Stimulated activated effector memory CD8-positive, alpha-beta T cell treated with anti-CD3 and anti-CD28 coated beads, Interleukin-12 subunit alpha, Interleukin-12 subunit beta, amount 100 ng/mL, for 72 hours (primary cell): ENCODE measurements around the gene CYP1B1.
A peak's percentile ranks its signal among the peaks of the same experiment; 100 is the strongest.

Experiments used
- ATAC-seq: fragments of 150-1000 bp; cut with Tn5 transposase; 2 replicates; pipeline ENCODE4 v1.10.0; 2021
- DNase-seq, 2 donors: peaks; one replicate each; pipeline ENCODE4 v3.0.0; 2021 to 2022; ENCODE audit warnings: low spot score in 2 of 2
- H3K27ac Mint-ChIP-seq: one replicate; pipeline ENCODE4 v1.8.0; 2022; ENCODE audit warnings: mild to moderate bottlenecking, mixed read lengths
- H3K36me3 Mint-ChIP-seq: one replicate; pipeline ENCODE4 v1.8.0; 2022; ENCODE audit warnings: mild to moderate bottlenecking, mixed read lengths
- H3K4me1 Mint-ChIP-seq: one replicate; pipeline ENCODE4 v1.8.0; 2022; ENCODE audit warnings: mixed read lengths
- H3K4me3 Mint-ChIP-seq: one replicate; pipeline ENCODE4 v1.8.0; 2022; ENCODE audit warnings: mild to moderate bottlenecking, mixed read lengths
- H3K9me3 Mint-ChIP-seq: one replicate; pipeline ENCODE4 v1.8.0; 2022; ENCODE audit warnings: mixed read lengths

Gene CYP1B1

GRCh38 chr2:38074058-38074763 is 1.7 kb downstream of the CYP1B1 start:
- Mint-ChIP-seq H3K36me3 (peaks cover 34% of the 10 kb centered on the region), H3K4me3 (peak overlapping the region; percentile 72), H3K27ac (peak overlapping the region; percentile 64)

DNA sequence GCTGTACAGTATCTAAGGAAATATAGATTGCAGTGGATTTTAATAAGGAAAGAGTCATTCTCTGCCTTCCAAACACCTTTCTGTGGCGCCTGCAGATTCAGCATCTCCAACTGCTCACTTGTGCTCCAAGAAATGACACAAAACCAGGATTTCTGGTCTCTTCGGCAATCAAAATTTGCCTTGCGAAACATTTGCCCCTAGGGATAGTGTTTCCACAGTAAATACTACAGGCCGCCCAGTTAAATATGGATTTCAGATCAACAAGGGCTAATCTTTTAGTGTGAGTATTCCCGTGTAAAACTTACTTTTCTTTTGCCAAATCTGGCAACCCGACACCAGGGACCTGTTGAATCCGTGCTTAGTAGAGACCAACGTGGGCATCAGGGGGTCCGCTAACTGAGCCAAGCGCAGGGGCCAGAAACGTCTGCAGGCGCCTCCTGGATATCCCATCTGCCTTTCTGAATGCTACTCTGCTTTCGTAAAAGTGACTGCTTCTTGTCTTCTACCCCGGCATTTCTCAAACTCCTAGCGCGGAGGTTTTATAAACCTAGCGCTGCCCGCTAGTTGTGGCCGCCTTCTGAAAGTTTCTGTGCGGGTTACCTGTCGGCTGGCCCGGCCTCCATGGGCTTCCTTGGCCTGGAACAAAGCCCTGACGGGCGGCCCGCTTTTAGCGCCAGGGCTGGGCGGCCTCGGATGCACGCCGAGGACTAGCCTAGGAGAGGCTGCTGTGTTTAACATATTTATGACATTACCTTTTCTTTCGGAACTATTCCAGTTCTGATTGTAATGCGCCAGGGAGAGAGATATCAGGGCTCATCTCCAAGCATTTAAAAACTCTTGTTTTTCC is 2.5 kb downstream of the CYP1B1 start:
- Mint-ChIP-seq H3K27ac (peak overlapping the region; percentile 64), H3K4me1 (peaks cover 18% of the 10 kb centered on the region), H3K36me3 (peaks cover 42% of the 10 kb centered on the region), H3K9me3 (no peaks in the 10 kb centered on the region), H3K4me3 (peak overlapping the region; percentile 72)
- no peak for ATAC-seq
- DNase-seq = no peak

More at GRCh38 chr2:38074058-38074763, 1.7 kb downstream of the CYP1B1 start:
- H3K9me3 Mint-ChIP-seq = no peaks in the 10 kb centered on the region
- peaks cover 18% of the 10 kb centered on the region for H3K4me1 Mint-ChIP-seq
- peak in 1 of 2 donors; percentile 58 for DNase-seq
- no peak for ATAC-seq

GRCh38 chr2:38070438-38070837 is 5.5 kb downstream of the CYP1B1 start:
- Mint-ChIP-seq H3K36me3 (peaks cover 42% of the 10 kb centered on the region), H3K27ac (no peak overlapping the region), H3K9me3 (no peaks in the 10 kb centered on the region), H3K4me1 (peaks cover 10% of the 10 kb centered on the region), H3K4me3 (no peak overlapping the region)
- ATAC-seq (no peak), DNase-seq (no peak)

GRCh38 chr2:38068234-38068633 is 7.7 kb downstream of the CYP1B1 start:
- DNase-seq (no peak), ATAC-seq (no peak)
- Mint-ChIP-seq H3K9me3 (no peaks in the 10 kb centered on the region), H3K36me3 (peaks cover 34% of the 10 kb centered on the region), H3K4me3 (no peak overlapping the region), H3K4me1 (no peaks in the 10 kb centered on the region), H3K27ac (no peak overlapping the region)

GRCh38 chr2:38066421-38067115 is 9.4 kb downstream of the CYP1B1 start:
- H3K36me3 Mint-ChIP-seq = peaks cover 25% of the 10 kb centered on the region
- no peaks in the 10 kb centered on the region for H3K9me3 Mint-ChIP-seq
- ATAC-seq = no peak
- H3K4me3 Mint-ChIP-seq = no peak overlapping the region
- no peaks in the 10 kb centered on the region for H3K4me1 Mint-ChIP-seq
- H3K27ac Mint-ChIP-seq = no peak overlapping the region
- DNase-seq = no peak

- Mint-ChIP-seq H3K27ac (no peak overlapping the region), H3K4me3 (no peak overlapping the region), H3K4me1 (no peaks in the 10 kb centered on the region), H3K9me3 (no peaks in the 10 kb centered on the region), H3K36me3 (peaks cover 20% of the 10 kb centered on the region)
- no peak for DNase-seq
- ATAC-seq = no peak
Observed at GRCh38 chr2:38065502-38066135, 10.3 kb downstream of the CYP1B1 start.

GRCh38 chr2:38064801-38065501 is 11.0 kb downstream of the CYP1B1 start:
- DNase-seq (no peak), ATAC-seq (no peak)
- Mint-ChIP-seq H3K9me3 (no peaks in the 10 kb centered on the region), H3K4me1 (no peaks in the 10 kb centered on the region), H3K36me3 (peaks cover 20% of the 10 kb centered on the region), H3K27ac (no peak overlapping the region), H3K4me3 (no peak overlapping the region)

DNA sequence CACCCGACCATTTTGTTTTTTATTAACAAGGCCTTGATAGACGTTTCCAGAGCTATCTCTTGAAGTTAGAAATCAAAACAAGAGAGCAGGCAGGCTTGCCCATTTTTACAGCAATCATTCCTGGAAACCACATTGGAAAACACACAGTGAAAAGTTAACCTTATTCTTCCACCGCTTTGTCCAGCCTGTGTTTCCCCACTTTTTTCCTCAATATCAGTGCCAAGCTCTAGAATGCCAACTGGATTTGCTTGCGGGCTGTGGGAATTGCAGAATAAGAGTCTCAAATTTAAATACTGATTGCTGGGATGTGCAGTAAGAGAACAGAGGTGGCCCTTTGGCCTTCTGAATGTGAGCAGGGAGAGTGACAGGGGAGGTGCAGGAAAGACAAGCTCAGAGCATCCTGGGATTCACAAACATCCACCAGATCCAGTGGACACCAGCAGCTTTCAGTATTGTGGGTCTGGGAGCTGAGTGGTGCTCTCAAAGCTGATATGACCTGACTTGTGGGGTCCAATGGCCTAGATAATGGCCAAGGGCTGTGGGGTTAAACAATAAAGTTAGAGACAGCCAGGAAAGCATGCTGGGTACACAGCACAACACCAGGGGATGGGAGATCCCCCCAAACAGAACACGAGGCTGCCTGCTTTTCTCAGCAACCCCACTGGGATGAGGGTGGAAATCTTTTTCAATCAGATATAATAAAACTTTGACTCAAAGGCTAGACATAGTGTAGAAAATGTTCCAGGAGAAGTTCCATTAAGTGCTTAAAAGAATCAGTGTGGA is 15.5 kb downstream of the CYP1B1 start:
- Mint-ChIP-seq H3K27ac (no peak overlapping the region), H3K4me3 (no peak overlapping the region), H3K9me3 (no peaks in the 10 kb centered on the region), H3K36me3 (peaks cover 6% of the 10 kb centered on the region), H3K4me1 (no peaks in the 10 kb centered on the region)
- DNase-seq = no peak
- no peak for ATAC-seq

DNA sequence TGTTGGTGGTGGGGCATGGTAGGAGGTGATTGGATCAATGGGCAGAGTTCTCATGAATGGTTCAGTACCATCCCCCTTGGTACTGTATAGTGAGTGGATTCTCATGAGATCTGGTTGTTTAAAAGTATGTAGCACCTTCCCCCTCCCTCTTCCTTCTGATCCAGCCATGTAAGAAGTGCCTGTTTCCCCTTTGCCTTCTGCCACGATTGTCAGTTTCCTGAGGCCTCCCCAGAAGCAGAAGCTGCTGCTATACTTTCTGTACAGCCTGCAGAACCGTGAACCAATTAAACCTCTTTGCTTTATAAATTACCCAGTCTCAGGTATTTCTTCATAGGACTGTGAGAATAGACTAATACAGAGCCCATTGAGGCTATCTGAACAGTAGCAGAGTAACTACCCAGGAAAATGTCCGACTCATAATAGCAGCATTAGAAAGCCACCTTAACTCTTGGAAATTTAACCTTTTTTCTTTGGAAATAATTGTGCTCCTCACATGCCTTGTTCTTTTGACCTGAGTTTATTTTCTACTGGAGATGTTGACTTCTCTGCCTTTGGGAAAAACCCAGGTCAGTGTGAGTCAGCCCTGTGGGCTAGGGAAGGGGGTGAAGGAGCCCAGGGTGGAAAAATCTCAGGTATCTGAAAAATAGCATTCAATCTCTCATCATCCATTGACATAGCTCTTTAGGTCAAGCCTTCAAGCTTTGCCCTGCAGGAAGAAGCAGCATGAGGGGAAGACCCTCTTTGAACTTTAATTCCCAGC is 18.1 kb downstream of the CYP1B1 start:
- no peaks in the 10 kb centered on the region for H3K4me1 Mint-ChIP-seq
- no peak overlapping the region for H3K4me3 Mint-ChIP-seq
- DNase-seq (no peak), ATAC-seq (peak; percentile 16)
- no peaks in the 10 kb centered on the region for H3K9me3 Mint-ChIP-seq
- H3K36me3 Mint-ChIP-seq = no peaks in the 10 kb centered on the region
- no peak overlapping the region for H3K27ac Mint-ChIP-seq

DNA sequence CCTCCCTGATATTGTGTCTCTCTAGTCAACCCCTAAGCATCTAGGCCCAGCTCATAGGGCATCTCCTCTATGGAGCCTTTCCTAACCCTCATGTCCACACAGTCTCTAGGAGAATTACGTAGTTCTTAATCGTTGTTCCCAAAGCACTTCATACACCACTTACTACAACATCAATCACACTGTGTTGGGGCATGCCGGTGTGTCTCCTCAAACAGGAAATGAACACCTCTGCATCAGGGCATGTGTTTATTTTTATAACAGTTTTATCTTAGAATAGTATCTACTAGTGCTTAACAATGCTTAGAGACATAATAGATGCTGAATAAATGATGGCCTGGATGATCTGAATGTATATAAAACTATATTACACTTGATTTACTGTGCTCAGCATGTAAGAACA is 19.7 kb downstream of the CYP1B1 start:
- no peak overlapping the region for H3K4me3 Mint-ChIP-seq
- DNase-seq (no peak), ATAC-seq (no peak)
- no peaks in the 10 kb centered on the region for H3K4me1 Mint-ChIP-seq
- no peak overlapping the region for H3K27ac Mint-ChIP-seq
- H3K9me3 Mint-ChIP-seq = no peaks in the 10 kb centered on the region
- no peaks in the 10 kb centered on the region for H3K36me3 Mint-ChIP-seq

DNA sequence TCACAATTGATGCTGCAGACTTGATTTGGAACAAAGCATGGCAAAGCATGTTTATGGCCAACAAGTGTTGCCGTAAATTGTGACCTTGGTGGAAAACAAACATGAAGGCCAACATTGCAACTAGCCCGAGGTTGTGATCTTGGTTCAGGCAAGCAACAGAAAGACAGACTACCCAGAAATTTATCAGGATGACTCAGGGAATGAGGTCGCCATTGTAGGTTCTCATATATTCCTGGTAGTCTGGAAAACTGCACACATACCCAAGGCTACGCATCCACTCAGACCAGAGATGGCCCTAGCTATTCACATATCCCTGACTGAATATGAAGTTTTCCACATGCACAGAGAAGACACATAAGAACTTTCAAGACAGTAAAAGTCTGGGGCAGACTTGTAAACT is 30.1 kb downstream of the CYP1B1 start:
- Mint-ChIP-seq H3K9me3 (no peaks in the 10 kb centered on the region), H3K36me3 (no peaks in the 10 kb centered on the region), H3K27ac (no peak overlapping the region), H3K4me1 (no peaks in the 10 kb centered on the region), H3K4me3 (no peak overlapping the region)
- ATAC-seq (no peak), DNase-seq (no peak)

DNA sequence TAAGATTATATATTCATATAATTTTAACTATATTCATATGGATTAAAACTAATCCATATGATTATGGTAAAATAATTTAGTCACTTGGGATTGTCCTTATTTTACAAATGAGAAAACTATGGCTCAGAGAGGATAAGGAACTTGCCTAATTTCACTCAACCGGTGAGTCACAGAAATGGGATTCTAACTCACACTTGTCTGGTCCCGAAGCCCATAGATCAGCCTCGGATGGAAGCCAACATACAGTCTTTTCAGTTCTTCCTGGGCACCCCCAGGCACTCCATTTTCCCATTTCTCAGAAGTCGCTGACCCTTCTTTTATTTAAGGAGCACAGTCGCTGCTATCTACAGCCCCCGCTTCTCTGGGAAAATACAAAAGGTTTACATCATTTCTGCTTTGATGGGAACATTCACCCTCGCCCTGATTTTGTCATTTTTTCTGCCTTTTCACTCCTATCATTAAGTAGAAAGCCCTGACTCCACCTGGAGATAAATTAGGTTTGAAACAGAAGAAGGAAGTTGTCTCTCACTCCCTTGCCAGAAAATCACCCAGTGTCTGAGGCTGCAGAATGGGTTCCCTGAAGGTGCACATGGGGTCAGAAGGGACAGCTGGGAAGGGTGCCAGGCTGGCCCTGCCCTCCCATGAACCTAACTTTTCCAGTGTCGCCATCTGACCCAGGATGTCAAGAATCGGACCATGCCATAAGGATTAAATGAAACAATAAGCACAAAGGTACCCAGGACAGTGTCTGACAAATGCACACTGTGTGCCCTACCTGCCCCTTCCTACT is 36.6 kb downstream of the CYP1B1 start:
- no peak overlapping the region for H3K4me3 Mint-ChIP-seq
- DNase-seq = no peak
- H3K27ac Mint-ChIP-seq = no peak overlapping the region
- no peak for ATAC-seq
- peaks cover 21% of the 10 kb centered on the region for H3K4me1 Mint-ChIP-seq
- H3K9me3 Mint-ChIP-seq = no peaks in the 10 kb centered on the region
- peaks cover 6% of the 10 kb centered on the region for H3K36me3 Mint-ChIP-seq

DNA sequence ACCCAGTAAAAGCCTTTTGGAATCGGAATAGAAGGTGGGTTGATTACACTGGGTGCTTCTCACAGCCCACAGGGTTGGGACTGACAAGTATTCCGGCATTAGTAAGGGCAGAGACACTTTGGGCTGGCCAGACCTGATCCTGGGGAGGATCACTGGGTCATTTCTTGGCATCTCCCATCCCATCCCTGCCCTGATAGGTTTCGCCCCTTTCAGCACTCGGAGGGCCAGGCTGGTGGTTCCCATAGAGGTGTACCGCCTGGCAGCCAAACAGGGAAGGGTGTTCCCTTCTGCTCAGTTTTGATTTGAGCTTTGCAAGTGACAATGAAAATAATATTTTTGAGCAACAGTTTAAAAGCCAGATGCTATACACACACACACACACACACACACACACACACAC is 37.3 kb downstream of the CYP1B1 start:
- ATAC-seq (no peak), DNase-seq (no peak)
- Mint-ChIP-seq H3K4me3 (peak overlapping the region; percentile 82), H3K36me3 (peaks cover 6% of the 10 kb centered on the region), H3K4me1 (peaks cover 21% of the 10 kb centered on the region), H3K27ac (peak overlapping the region; percentile 92), H3K9me3 (no peaks in the 10 kb centered on the region)
